Loucy (cell line): ENCODE measurements around the gene ALG14.

Source experiments
- H2AFZ ChIP-seq: fragments of 200-600 bp; sonication (generic); 2 replicates; pipeline ENCODE4 v1.6.0; 2016; ENCODE audit warnings: antibody characterized with exemption, mild to moderate bottlenecking, low read length, moderate library complexity
- H3F3A ChIP-seq: fragments of 200-600 bp; 2 replicates; pipeline ENCODE4 v1.6.0; 2016; ENCODE audit warnings: antibody characterized with exemption, low read depth, mild to moderate bottlenecking
- H3K27me3 ChIP-seq: fragments of 200-600 bp; sonication (generic); 2 replicates; pipeline ENCODE4 v1.6.1; 2014; ENCODE audit warnings: low read length, mild to moderate bottlenecking; ENCODE audit not compliant: insufficient read depth, poor library complexity, severe bottlenecking
- H3K36me3 ChIP-seq: fragments of 200-600 bp; sonication (generic); 2 replicates; pipeline ENCODE4 v1.6.1; 2016; ENCODE audit warnings: low read length; ENCODE audit not compliant: insufficient read depth
- H3K4me1 ChIP-seq: fragments of 200-600 bp; sonication (generic); 2 replicates; pipeline ENCODE4 v1.5.1; 2014; ENCODE audit warnings: low read length, mild to moderate bottlenecking; ENCODE audit not compliant: insufficient read depth, poor library complexity, severe bottlenecking
- H3K4me2 ChIP-seq: fragments of 200-600 bp; sonication (generic); 2 replicates; pipeline ENCODE4 v1.6.0; 2014; ENCODE audit warnings: antibody characterized with exemption, low read length, low read depth, mild to moderate bottlenecking; ENCODE audit not compliant: poor library complexity, severe bottlenecking
- H3K4me3 ChIP-seq: fragments of 200-600 bp; sonication (generic); 2 replicates; pipeline ENCODE4 v1.5.1; 2014; ENCODE audit warnings: low read length, mild to moderate bottlenecking, mixed read lengths; ENCODE audit not compliant: poor library complexity, severe bottlenecking
- H3K79me2 ChIP-seq: fragments of 200-600 bp; sonication (generic); 2 replicates; pipeline ENCODE4 v1.6.1; 2014; ENCODE audit warnings: low read length; ENCODE audit not compliant: insufficient read depth
- H3K9ac ChIP-seq: fragments of 200-600 bp; sonication (generic); 2 replicates; pipeline ENCODE4 v1.6.0; 2014; ENCODE audit warnings: mild to moderate bottlenecking, low read depth, low read length, moderate library complexity; ENCODE audit not compliant: poor library complexity, severe bottlenecking
- H3K9me2 ChIP-seq: fragments of 200-600 bp; sonication (generic); replicated peaks from 2 replicates; pipeline ENCODE4 v1.6.1; 2016; ENCODE audit warnings: low read depth, low read length, mixed read lengths
- H3K9me3 ChIP-seq: fragments of 200-600 bp; sonication (generic); 2 replicates; pipeline ENCODE4 v1.6.1; 2014; ENCODE audit warnings: mild to moderate bottlenecking, antibody characterized with exemption, low read length, low read depth; ENCODE audit not compliant: insufficient read depth
- H4K20me1 ChIP-seq: fragments of 200-600 bp; sonication (generic); 2 replicates; pipeline ENCODE4 v1.6.0; 2014; ENCODE audit warnings: antibody characterized with exemption, low read length, mild to moderate bottlenecking; ENCODE audit not compliant: insufficient read depth, poor library complexity, severe bottlenecking
- EZH2phosphoT487 ChIP-seq: fragments of 200-600 bp; IDR thresholded peaks from 2 replicates; pipeline ENCODE4 v1.6.1; 2018; ENCODE audit warnings: antibody characterized with exemption, mild to moderate bottlenecking, moderate library complexity, borderline replicate concordance
- TF ChIP-seq, protein P1 (sequence below): fragments of 200-600 bp; sonication (generic); conservative IDR thresholded peaks from 2 replicates; pipeline ENCODE4 v1.5.1; 2014; ENCODE audit warnings: mild to moderate bottlenecking, antibody characterized with exemption, low read length

ALG14 gene

GRCh38 chr1:95118710-95119109 is 46.0 kb upstream of the ALG14 start:
- TF ChIP-seq EZH2phosphoT487: no peak
- TF ChIP-seq, protein P1, sequence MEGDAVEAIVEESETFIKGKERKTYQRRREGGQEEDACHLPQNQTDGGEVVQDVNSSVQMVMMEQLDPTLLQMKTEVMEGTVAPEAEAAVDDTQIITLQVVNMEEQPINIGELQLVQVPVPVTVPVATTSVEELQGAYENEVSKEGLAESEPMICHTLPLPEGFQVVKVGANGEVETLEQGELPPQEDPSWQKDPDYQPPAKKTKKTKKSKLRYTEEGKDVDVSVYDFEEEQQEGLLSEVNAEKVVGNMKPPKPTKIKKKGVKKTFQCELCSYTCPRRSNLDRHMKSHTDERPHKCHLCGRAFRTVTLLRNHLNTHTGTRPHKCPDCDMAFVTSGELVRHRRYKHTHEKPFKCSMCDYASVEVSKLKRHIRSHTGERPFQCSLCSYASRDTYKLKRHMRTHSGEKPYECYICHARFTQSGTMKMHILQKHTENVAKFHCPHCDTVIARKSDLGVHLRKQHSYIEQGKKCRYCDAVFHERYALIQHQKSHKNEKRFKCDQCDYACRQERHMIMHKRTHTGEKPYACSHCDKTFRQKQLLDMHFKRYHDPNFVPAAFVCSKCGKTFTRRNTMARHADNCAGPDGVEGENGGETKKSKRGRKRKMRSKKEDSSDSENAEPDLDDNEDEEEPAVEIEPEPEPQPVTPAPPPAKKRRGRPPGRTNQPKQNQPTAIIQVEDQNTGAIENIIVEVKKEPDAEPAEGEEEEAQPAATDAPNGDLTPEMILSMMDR: no peak

DNA sequence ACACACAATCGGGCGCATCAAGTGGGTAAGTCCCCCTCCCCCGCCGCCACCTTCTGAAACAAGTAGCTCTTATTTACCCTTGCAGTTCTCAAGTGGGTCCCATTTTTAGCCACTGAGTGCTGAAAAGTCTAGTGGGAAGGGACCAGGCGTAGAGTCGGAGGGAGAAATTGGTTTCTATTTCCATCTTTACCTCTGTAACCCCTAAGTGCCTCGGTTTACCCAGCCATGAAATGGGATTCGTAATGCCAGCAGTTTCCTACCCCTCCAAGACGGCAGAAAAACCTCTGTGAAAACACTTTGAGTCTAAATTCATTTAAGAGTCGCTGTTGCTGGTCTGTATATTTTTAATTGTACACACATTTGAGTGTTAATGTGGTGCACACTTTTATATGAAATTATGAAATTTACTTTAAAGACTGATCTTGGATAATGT is 45.3 kb upstream of the ALG14 start:
- Histone ChIP-seq H3F3A (no peaks in the 10 kb centered on the region), H3K9ac (no peak overlapping the region), H3K9me2 (no peaks in the 10 kb centered on the region), H3K27me3 (peaks cover 45% of the 10 kb centered on the region), H3K36me3 (no peaks in the 10 kb centered on the region), H3K4me3 (peak overlapping the region; percentile 87), H3K4me1 (peaks cover 4% of the 10 kb centered on the region), H3K4me2 (peak overlapping the region; percentile 99), H4K20me1 (no peaks in the 10 kb centered on the region), H3K79me2 (no peaks in the 10 kb centered on the region), H2AFZ (peak overlapping the region; percentile 97), H3K9me3 (no peaks in the 10 kb centered on the region)
- no peak for TF ChIP-seq EZH2phosphoT487
- TF ChIP-seq, protein P1: no peak

More at GRCh38 chr1:95118710-95119109, 46.0 kb upstream of the ALG14 start:
- H3K4me3 ChIP-seq: no peak overlapping the region
- no peaks in the 10 kb centered on the region for H3K36me3 ChIP-seq
- no peaks in the 10 kb centered on the region for H4K20me1 ChIP-seq
- no peaks in the 10 kb centered on the region for H3F3A ChIP-seq
- H3K27me3 ChIP-seq: peaks cover 45% of the 10 kb centered on the region
- peaks cover 4% of the 10 kb centered on the region for H3K4me1 ChIP-seq
- H3K4me2 ChIP-seq: no peak overlapping the region
- H3K9me3 ChIP-seq: no peaks in the 10 kb centered on the region
- H2AFZ ChIP-seq: no peak overlapping the region
- H3K9me2 ChIP-seq: no peaks in the 10 kb centered on the region
- no peak overlapping the region for H3K9ac ChIP-seq
- no peaks in the 10 kb centered on the region for H3K79me2 ChIP-seq

DNA sequence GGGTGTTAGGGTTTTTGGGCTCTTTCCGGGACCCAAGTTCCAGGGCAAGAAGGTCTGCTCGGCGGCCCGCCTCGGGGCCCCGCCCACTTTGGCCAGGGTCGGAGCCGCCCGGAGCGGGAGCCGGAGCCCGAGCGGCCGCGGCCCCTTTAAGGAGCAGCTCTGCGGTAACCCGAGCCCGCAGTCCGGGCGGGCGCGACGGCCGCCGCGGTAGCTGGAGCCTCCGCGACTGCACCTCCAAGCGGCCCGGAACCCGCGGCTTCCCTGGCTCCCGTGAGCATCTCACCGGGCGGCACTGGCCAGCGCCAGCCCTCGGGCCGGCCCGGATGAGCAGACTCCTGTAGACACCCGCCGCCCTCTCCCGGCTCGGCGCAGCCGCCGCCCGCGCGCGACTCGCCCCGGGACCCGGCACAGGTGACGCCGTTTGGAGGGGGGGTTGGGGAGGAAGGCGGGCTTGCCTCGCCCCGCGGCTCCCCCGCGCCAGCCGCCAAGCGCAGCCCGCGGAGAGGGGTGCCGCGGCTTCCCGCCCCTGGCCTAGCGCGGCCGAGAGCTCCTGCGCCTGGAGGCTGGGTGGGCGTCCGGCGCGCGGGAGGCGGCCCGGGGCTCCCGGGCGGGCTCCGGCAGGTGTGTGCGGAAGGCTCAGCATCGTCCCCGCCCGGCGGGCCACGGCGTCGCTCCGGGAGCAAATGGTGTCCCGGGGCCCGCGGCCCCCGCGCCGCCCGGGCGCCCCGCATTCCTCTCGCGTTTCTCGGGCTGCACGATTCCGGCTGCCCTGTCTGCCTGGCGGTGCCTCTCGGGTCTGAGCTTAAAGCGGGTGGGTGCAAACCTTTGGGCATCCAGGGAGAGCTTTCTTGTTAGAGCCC is 44.7 kb upstream of the ALG14 start, which contains the start of gene TLCD4:
Gene TLCD4 (plus strand): TSS at position 149 of the 860 bp plus-strand sequence. CDS start 26,547 bp downstream, outside the sequence.
- H3K9me3 ChIP-seq: no peaks in the 10 kb centered on the region
- H3K4me3 ChIP-seq: peak within 1 kb of the TSS; percentile 87
- peak within 1 kb of the TSS; percentile 97 for H2AFZ ChIP-seq
- peak within 1 kb of the TSS; percentile 99 for H3K4me2 ChIP-seq
- H3K4me1 ChIP-seq: peaks cover 4% of the 10 kb centered on the region
- no peaks in the 10 kb centered on the region for H3K9me2 ChIP-seq
- peaks cover 45% of the 10 kb centered on the region for H3K27me3 ChIP-seq
- H3K79me2 ChIP-seq: no peaks in the 10 kb centered on the region
- H3K9ac ChIP-seq: peak within 1 kb of the TSS; percentile 58
- H3K36me3 ChIP-seq: no peaks in the 10 kb centered on the region
- TF ChIP-seq, protein P1: no peak
- no peak for TF ChIP-seq EZH2phosphoT487
- H3F3A ChIP-seq: no peaks in the 10 kb centered on the region
- no peaks in the 10 kb centered on the region for H4K20me1 ChIP-seq
